NT2/D1 (cell line): ENCODE data around the gene SP140L.

ENCODE experiments used
- DNase-seq: peaks from one replicate; pipeline ENCODE4 v3.0.0-alpha.2; 2011; ENCODE audit warnings: low read depth, low spot score
- H3K27me3 ChIP-seq: 2 replicates; pipeline ENCODE4 v1.6.0; 2011; ENCODE audit warnings: mild to moderate bottlenecking; ENCODE audit not compliant: insufficient read length, insufficient read depth
- H3K36me3 ChIP-seq: 2 replicates; pipeline ENCODE4 v1.6.1; 2011; ENCODE audit warnings: mild to moderate bottlenecking, low read length, mixed read lengths; ENCODE audit not compliant: insufficient read depth, insufficient read length
- H3K4me1 ChIP-seq: 2 replicates; pipeline ENCODE4 v1.5.1; 2011; ENCODE audit not compliant: insufficient read depth, insufficient read length
- H3K4me3 ChIP-seq: 2 replicates; pipeline ENCODE4 v1.5.1; 2011; ENCODE audit warnings: low read depth; ENCODE audit not compliant: insufficient read length
- H3K9ac ChIP-seq: 2 replicates; pipeline ENCODE4 v1.6.0; 2011; ENCODE audit warnings: low read depth; ENCODE audit not compliant: insufficient read length
- H3K9me3 ChIP-seq: 2 replicates; pipeline ENCODE4 v1.5.1; 2011; ENCODE audit warnings: mild to moderate bottlenecking, low read length; ENCODE audit not compliant: insufficient read depth
- SUZ12 ChIP-seq: IDR thresholded peaks from 2 replicates; pipeline ENCODE4 v1.6.1; 2011; ENCODE audit not compliant: insufficient read length, insufficient read depth; ENCODE audit errors: extremely low read depth
- YY1 ChIP-seq: IDR thresholded peaks from 2 replicates; pipeline ENCODE4 v1.6.1; 2011; ENCODE audit not compliant: insufficient read length, insufficient read depth
- ZNF274 ChIP-seq: IDR thresholded peaks from 2 replicates; pipeline ENCODE4 v1.6.1; 2011; ENCODE audit warnings: mild to moderate bottlenecking, low read depth, low read length

SP140L gene

DNA sequence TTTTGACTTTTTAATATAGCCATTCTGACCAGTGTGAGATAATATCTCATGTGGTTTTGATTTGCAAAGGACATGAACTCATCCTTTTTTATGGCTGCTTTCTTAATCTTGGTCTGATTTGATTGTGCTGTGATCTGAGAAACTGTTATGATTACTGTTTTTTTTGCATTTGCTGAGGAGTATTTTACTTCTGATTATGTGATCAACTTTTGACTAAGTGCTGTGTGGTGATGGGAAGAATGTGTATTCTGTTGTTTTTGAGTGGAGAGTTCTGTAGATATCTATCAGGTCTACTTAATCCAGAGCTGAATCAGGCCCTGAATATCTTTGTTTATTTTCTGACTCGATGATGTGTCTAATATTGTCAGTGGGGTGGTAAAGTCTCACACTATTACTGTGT lies 16.8 kb downstream of the SP140L start:
- TF ChIP-seq SUZ12, result no peak
- TF ChIP-seq YY1, result no peak
- TF ChIP-seq ZNF274, result no peak
- H3K4me3 ChIP-seq, result no peak overlapping the region
- peaks cover 35% of the 10 kb centered on the region for H3K9me3 ChIP-seq
- DNase-seq, result no peak
- H3K4me1 ChIP-seq, result no peaks in the 10 kb centered on the region
- H3K27me3 ChIP-seq, result no peaks in the 10 kb centered on the region
- H3K36me3 ChIP-seq, result peaks cover 4% of the 10 kb centered on the region
- no peak overlapping the region for H3K9ac ChIP-seq

DNA sequence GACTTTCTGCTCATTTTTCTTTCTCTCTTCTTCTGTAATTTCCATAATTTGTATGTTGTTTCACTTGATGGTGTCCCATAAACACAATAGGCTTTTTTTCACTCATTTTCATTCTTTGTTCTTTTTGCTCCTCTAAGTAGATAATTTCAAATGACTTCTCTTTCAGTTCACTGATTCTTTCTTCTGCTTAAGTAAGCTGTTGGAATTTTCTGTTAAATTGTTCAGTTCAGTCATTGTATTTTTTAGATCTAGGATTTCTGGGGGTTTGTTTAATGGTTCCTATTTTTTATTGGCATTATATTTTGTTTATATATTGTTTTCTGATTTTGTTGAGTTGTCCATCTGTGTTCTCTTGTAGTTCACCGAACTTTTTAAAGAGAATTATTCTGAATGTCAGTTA lies 19.5 kb downstream of the SP140L start:
- peaks cover 35% of the 10 kb centered on the region for H3K9me3 ChIP-seq
- H3K4me3 ChIP-seq, result no peak overlapping the region
- H3K9ac ChIP-seq, result no peak overlapping the region
- no peaks in the 10 kb centered on the region for H3K27me3 ChIP-seq
- H3K36me3 ChIP-seq, result peaks cover 4% of the 10 kb centered on the region
- DNase-seq, result no peak
- H3K4me1 ChIP-seq, result no peaks in the 10 kb centered on the region
- TF ChIP-seq YY1, result no peak
- TF ChIP-seq SUZ12, result no peak
- TF ChIP-seq ZNF274, result no peak

DNA sequence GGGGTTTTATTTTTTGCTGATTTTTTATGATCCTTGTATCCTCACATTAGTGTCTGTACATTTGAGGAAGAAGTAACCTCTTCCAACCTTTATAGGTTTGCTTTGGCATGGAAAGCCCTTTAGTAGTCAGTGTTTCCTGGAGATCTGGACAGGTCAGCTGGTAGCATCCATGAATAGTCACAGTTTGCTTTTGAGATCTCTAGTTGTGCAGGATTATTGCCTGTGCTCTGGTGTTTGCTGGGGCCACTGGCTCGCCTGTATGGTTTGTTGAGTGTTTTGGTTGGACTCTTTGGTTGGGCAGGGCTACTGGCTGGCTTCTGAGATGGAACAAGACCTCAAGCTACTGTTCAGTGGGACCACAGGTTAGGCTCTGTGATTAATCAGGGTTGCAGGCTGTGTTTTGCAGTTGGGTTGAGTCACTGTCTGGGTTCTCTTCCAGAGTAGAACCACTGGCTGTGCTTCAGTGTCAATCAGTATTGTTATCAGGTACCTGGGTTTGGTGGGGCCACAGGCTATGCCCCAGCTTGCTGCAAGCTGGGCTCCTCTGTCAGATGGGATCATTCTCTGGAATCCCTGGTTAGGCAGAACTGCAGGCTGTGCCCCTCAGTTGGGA lies 20.0 kb downstream of the SP140L start:
- DNase-seq, result no peak
- Histone ChIP-seq H3K9ac (no peak overlapping the region), H3K9me3 (peaks cover 35% of the 10 kb centered on the region), H3K27me3 (no peaks in the 10 kb centered on the region), H3K4me1 (no peaks in the 10 kb centered on the region), H3K4me3 (no peak overlapping the region), H3K36me3 (peaks cover 4% of the 10 kb centered on the region)
- no peak for TF ChIP-seq SUZ12
- no peak for TF ChIP-seq ZNF274
- TF ChIP-seq YY1, result no peak

DNA sequence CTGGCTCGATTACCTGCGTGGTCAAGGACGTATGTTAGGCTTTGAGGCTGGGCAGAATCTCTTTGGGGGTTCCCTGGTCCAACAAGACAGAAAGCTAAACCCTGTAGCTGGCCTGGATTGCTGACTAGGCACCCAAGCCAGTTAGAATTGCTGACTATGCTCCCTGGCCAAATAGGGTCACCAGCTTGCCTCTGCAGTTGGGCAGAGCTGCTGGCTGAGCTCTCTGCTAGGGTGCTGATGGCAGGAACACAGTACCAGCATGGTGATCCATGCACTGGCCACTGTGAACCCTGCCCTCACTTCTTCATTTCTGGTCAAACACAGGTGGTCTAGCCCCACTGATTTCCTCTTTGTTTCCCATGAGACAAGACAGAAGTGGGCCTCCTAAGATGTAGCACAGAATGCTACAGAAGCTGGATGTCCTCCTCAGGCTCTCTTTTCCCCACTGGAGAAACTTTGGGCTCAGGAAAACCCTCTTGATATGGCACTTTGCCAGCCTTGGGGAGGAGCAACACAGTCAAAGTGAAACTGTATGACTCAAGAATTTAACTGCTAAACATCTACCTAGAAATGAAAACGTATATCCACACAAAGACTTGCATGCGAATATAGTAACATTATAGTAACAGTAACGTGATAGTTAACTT lies 20.8 kb downstream of the SP140L start:
- Histone ChIP-seq H3K27me3 (no peaks in the 10 kb centered on the region), H3K4me1 (no peaks in the 10 kb centered on the region), H3K9ac (no peak overlapping the region), H3K4me3 (no peak overlapping the region), H3K9me3 (peaks cover 34% of the 10 kb centered on the region), H3K36me3 (peaks cover 4% of the 10 kb centered on the region)
- TF ChIP-seq SUZ12 (no peak), YY1 (no peak), ZNF274 (no peak)
- DNase-seq, result no peak

DNA sequence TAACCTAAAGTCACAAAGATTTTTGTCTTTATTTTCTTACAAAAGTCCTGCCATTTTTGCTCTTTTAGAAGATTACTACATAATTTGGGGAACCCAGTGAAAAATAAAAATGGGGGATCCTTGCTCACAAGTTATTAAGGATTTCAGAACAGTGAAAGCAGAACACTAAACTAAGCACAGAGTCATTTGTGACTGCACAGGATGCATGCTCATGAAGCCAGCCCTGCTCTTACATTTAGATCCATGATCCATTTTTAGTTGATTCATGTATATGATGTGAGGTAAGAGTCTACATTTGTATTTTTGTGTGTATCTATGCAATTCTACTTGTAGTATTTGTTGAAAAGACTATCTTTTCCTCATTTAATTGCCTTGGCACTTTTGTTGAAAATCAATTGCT lies 21.8 kb downstream of the SP140L start:
- peaks cover 4% of the 10 kb centered on the region for H3K36me3 ChIP-seq
- no peak overlapping the region for H3K9ac ChIP-seq
- TF ChIP-seq ZNF274 (no peak), SUZ12 (no peak), YY1 (no peak)

DNA sequence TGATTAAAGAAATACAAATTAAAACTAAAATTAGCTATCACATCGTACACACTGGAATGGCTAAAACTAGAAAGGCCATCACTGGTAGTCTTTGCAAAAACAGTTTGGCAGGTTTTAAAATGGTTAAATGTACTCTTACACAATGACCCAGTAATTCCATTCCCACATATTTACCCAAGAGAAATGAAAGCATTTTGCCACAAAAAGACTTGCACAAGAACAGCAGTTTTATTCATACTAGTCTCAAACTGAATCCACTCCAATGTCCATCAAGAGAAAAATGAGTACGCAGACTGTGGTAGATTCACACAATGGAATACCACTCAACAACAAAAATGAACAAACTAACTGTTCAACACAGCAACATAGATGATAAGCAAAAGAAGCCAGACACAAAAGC lies 29.1 kb downstream of the SP140L start:
- peaks cover 23% of the 10 kb centered on the region for H3K36me3 ChIP-seq
- H3K9me3 ChIP-seq, result no peaks in the 10 kb centered on the region
- H3K4me3 ChIP-seq, result no peak overlapping the region
- H3K9ac ChIP-seq, result no peak overlapping the region
- no peak for DNase-seq
- no peaks in the 10 kb centered on the region for H3K27me3 ChIP-seq
- no peaks in the 10 kb centered on the region for H3K4me1 ChIP-seq
- TF ChIP-seq SUZ12 (no peak), ZNF274 (no peak), YY1 (no peak)

More for the DNA sequence above, 21.8 kb downstream of the SP140L start:
- Histone ChIP-seq H3K9me3 (peaks cover 24% of the 10 kb centered on the region), H3K4me3 (no peak overlapping the region), H3K4me1 (no peaks in the 10 kb centered on the region), H3K27me3 (no peaks in the 10 kb centered on the region)
- no peak for DNase-seq

DNA sequence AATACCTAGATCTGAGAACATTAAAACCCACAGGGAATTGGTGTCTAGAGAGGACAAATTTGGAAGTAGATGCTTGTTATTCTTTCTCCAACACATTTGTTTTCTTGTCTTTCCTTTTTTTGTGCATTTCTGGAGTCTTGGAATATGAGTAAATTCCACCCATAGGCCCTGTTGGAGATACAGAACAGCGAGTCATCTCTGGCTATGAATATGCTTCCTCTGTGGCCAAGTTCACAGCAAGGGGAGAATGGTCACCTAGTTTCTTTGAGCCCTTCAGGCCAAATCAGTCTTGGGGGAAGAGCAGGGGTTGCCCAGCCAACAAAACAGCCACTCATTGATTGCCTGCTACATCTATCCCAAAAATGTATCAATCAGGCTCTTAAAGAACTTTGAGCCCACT lies 31.3 kb downstream of the SP140L start:
- Histone ChIP-seq H3K9me3 (no peaks in the 10 kb centered on the region), H3K4me3 (no peak overlapping the region), H3K27me3 (no peaks in the 10 kb centered on the region), H3K9ac (no peak overlapping the region), H3K4me1 (no peaks in the 10 kb centered on the region), H3K36me3 (peaks cover 39% of the 10 kb centered on the region)
- no peak for TF ChIP-seq ZNF274
- TF ChIP-seq SUZ12, result no peak
- TF ChIP-seq YY1, result no peak
- no peak for DNase-seq

DNA sequence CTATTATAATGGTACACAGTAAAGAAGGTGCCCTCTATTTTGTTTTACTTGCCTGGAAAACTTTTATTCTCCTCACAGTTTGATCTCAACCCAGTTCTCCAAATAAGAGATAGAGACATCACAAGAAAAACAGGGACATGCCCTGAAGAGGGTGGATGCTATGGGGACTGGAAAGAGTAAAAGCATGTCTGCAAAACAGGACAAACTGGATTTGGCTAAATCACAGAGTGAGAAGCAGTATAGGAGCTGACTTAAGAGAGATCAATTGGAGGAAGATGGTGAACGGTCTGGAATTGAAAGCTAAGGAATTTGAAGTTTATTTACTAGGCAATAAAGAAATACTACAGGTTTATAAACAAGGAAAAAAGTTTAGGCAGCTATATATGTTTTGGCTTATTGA lies 33.0 kb downstream of the SP140L start:
- no peaks in the 10 kb centered on the region for H3K9me3 ChIP-seq
- no peak overlapping the region for H3K4me3 ChIP-seq
- peaks cover 39% of the 10 kb centered on the region for H3K36me3 ChIP-seq
- no peaks in the 10 kb centered on the region for H3K27me3 ChIP-seq
- H3K9ac ChIP-seq, result no peak overlapping the region
- DNase-seq, result no peak
- TF ChIP-seq ZNF274, result no peak
- no peak for TF ChIP-seq YY1
- no peak for TF ChIP-seq SUZ12
- H3K4me1 ChIP-seq, result no peaks in the 10 kb centered on the region
